ENCODE measurements around the gene KLHL29. TPM values are rescaled to one million over a fixed set of nuclear protein-coding genes. Genes with fewer than 3 reads are reported as not detected.

The KLHL29 gene
- total RNA-seq, 1 donor from 2014 or later = 22.3 TPM

GRCh38 chr2:23695214-23695889 is 310.4 kb downstream of the KLHL29 start:
- no peak for DNase-seq (ENCODE audit: low spot score)

GRCh38 chr2:23695890-23696751 is 311.1 kb downstream of the KLHL29 start:
- DNase-seq (ENCODE audit: low spot score) = no peak

- DNase-seq (ENCODE audit: low spot score) = no peak
Observed at GRCh38 chr2:23696752-23697045, 311.7 kb downstream of the KLHL29 start.

- no peak for DNase-seq (ENCODE audit: low spot score)
Observed at GRCh38 chr2:23697256-23698075, 312.5 kb downstream of the KLHL29 start.

- DNase-seq (ENCODE audit: low spot score) = no peak
Observed at GRCh38 chr2:23698116-23698693, 313.2 kb downstream of the KLHL29 start.

GRCh38 chr2:23698721-23699579 is 314.0 kb downstream of the KLHL29 start:
- DNase-seq (ENCODE audit: low spot score) = no peak

- DNase-seq (ENCODE audit: low spot score) = no peak
Observed at GRCh38 chr2:23699580-23699925, 314.6 kb downstream of the KLHL29 start.

GRCh38 chr2:23700627-23701026 is 315.6 kb downstream of the KLHL29 start:
- DNase-seq (ENCODE audit: low spot score) = no peak

GRCh38 chr2:23703037-23703582 is 318.1 kb downstream of the KLHL29 start:
- DNase-seq (ENCODE audit: low spot score) = no peak

GRCh38 chr2:23703583-23704385 is 318.8 kb downstream of the KLHL29 start:
- DNase-seq (ENCODE audit: low spot score) = no peak

GRCh38 chr2:23705771-23706612 is 321.0 kb downstream of the KLHL29 start:
- DNase-seq (ENCODE audit: low spot score) = no peak

- DNase-seq (ENCODE audit: low spot score) = no peak
Observed at GRCh38 chr2:23706613-23707078, 321.7 kb downstream of the KLHL29 start.

GRCh38 chr2:23707096-23707495 is 322.1 kb downstream of the KLHL29 start:
- DNase-seq (ENCODE audit: low spot score) = no peak

GRCh38 chr2:23708771-23709170 is 323.8 kb downstream of the KLHL29 start:
- DNase-seq (ENCODE audit: low spot score) = no peak

GRCh38 chr2:23709311-23709710 is 324.3 kb downstream of the KLHL29 start:
- no peak for DNase-seq (ENCODE audit: low spot score)

GRCh38 chr2:23711979-23712755 is 327.2 kb downstream of the KLHL29 start:
- DNase-seq (ENCODE audit: low spot score) = no peak

- no peak for DNase-seq (ENCODE audit: low spot score)
Observed at GRCh38 chr2:23712756-23713151, 327.8 kb downstream of the KLHL29 start.

- no peak for DNase-seq (ENCODE audit: low spot score)
Observed at GRCh38 chr2:23713351-23713750, 328.4 kb downstream of the KLHL29 start.

All from mucosa of gallbladder (tissue), 1 donor.